IPS-NIHi7 (cell line): ENCODE measurements around the gene ADD2.
A peak's percentile ranks its signal among the peaks of the same experiment; 100 is the strongest.
"Not testable (repeated sequence)": the region's sequence is repeated elsewhere in the genome, so short reads cannot be mapped to it uniquely, and the experiment has no call there.

Experiments
- DNase-seq: peaks from one replicate; pipeline ENCODE4 v3.0.0; 2012; ENCODE audit warnings: mixed read lengths; ENCODE audit errors: extremely low spot score

The ADD2 gene

DNA sequence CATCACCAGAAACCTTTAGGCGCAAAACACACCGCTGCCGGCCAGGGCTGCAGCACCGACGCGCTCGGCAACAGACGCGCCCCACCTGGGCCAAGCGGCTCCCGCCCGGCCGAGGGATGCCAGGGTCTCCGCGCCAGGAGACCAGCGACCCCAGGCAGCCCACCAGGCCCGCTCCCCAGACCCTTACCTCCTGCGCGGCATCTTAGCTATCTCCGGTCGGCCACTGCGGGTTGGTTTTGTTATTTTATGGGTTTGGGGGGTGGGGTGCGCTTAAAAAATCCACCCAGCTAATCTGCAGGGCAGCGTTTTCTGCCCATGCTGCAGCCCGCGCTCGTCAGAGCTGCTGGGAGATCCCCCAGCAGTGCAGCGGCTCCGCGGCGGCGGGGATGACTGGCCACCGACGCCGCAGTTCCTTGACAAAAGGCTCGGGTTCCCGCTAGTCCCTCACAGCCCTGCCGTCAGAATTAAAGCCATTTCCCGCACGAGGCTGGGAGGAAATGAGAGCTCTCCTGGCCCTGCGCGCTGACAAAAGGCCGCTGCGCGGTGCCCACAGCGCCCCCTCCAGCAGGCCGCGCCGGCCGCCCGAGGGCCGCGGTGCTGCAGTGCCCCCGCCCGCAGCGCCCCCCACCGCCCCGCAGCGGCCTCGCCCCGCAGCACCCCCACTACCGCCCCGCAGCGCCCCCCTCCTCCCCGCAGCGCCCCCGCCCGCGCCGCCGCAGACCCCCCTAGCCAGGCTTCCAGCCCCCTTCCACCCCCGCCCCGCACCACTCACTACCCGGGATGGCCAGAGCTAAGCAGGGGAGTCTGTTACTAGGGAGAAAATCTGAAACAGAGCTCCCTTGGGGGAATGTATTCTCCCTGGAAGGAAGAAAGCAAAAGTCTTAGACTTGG is at the start of gene ADD2:
Gene ADD2 (minus strand): TSS at position 502 of the 891 bp plus-strand sequence. CDS start 61,792 bp downstream, outside the sequence.
- DNase-seq: peak; percentile 86

DNA sequence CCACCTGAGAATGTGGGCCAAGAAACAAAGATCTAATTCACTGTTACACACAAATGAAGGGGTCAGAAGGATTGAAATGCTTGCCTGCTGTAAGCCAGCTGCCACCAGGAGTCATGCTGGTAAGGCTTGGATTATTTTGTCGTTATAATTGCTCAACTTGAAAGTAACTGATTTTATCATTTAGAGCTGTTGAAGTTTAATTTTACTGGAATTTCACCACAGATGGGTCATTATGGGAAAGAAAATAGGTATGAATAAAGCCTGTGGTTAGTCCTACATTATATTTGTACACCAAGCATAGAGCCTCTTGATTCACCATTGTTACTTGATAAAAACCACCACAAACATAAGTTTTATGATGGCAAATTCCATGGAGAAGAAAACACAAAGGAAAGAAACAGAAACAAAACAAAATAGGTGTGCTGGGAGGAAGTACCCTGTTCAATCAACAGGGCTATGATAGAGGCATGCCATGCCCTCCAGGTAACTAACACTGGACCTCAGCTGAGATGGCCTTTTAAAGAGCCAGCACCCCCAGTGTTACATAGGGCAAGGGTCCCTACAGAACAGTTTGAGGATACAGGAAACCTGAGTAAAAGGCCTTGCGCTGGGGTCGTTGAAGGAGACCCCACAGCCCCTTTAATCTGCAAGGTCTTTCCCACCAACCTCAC is 49.4 kb upstream of the ADD2 start:
- DNase-seq: no peak

- DNase-seq: no peak
Observed at GRCh38 chr2:70816726-70817125, 48.7 kb upstream of the ADD2 start.

DNA sequence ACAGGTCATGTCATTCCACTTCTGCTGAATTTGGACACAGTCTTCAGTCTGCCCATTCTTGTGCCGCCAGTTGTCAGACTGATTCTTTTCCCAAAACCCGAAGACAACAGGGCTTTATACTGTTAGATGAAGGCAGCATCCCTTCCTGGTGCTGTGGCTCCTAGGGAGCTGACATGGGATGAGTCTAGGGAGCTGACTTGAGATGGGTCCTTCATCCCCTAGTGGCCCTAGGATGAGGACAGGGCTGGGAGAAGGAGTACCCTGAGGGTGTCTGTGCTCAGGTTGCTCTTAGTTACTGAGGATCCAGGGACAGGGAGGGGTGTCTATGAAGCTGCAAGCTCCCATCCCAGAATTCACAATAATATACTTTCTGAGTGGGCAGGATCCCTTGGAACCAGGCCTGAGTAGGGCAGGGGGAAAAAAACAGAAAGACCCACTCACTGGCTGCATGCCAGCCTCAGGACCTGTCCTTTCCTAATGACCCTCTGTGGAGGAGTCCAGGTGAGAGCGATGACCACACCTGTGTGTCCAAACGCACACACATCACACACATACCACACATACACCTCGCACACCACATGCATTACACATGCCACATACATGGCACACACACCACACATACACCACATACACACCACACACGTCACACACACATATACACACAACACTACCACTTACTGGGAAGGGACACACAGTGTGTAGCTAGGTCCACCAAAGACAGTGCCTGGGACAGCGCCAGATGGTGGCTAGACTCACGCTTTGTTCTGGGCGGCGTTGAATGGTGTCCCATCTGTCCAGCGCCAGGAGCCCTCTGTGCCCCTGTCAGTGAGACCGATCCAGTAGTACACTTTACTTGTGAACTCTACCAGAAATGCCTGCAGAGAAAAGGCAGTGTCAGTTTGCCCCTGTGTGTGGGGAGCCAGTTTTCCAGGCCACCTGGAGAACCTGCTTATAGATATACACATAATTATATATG is 41.3 kb upstream of the ADD2 start:
- no peak for DNase-seq

- DNase-seq: no peak
Observed at GRCh38 chr2:70807828-70808118, 39.8 kb upstream of the ADD2 start.

DNA sequence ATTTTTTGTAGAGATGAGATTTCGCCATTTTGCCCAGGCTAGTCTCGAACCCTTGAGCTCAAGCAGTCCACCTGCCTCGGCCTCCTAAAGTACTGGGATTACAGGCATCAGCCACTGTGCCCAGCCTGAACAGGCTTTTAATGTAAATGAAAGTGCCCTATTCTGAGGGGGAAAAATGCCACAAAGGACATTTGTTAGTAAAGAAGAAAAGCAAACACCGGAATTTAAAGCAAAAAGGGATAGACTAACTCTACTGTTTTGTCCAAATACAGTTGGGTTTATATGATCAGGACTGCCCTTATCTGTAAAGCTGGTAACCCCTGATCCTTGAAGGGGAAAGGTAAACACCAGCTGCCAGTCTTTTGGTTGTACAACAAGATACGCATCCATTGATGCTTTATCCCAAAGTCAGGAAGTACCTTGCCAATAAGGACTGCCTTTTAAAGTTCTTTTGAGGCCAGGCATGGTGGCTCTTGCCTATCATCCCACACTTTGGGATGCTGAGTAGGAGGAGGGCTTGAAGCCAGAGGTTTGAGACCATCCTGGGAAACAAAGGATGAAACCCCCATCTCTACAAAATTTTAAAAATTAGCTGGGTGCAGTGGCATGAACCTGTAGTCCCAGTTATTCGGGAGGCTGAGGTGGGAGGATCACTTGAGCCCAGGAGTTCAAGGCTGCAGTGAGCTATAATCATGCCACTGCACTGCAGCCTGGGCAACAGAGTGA is 39.3 kb upstream of the ADD2 start:
- no peak for DNase-seq

DNA sequence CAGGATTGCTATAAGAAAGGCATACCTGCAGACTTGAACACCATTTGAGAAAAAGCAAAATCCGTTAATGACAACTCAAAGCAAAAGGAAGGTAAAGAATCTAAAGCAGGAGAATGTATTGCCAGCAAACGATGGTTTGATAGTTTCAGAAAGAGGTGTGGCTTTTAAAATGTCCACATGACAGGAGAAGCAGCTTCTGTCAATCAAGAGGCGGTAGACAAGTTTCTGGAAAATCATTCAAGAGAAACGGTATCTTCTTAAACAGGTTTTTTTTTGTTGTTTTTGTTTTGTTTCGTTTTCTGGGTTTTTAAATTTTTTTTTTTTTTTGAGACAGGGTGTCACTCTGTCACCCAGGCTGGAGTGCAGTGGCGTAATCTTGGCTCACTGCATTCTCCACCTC is 38.6 kb upstream of the ADD2 start:
- no peak for DNase-seq

DNA sequence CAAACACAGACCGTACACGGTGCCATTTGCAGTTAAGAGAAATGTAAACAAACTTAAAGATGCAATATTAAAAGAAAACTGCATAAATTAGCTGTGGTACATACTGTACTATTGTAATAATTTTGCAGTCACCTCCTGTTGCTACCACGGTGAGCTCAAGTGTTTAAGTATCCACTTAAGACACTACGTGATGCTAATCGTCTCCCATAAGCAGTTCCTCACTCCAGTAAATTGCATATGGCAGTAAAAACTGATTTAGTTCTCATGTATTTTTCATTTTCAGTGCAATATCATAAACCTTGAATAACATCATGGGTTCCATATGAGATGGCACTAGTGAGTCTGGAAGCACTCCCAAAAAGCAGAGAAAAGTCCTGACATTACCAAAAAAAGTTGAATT is 38.0 kb upstream of the ADD2 start:
- no peak for DNase-seq

DNA sequence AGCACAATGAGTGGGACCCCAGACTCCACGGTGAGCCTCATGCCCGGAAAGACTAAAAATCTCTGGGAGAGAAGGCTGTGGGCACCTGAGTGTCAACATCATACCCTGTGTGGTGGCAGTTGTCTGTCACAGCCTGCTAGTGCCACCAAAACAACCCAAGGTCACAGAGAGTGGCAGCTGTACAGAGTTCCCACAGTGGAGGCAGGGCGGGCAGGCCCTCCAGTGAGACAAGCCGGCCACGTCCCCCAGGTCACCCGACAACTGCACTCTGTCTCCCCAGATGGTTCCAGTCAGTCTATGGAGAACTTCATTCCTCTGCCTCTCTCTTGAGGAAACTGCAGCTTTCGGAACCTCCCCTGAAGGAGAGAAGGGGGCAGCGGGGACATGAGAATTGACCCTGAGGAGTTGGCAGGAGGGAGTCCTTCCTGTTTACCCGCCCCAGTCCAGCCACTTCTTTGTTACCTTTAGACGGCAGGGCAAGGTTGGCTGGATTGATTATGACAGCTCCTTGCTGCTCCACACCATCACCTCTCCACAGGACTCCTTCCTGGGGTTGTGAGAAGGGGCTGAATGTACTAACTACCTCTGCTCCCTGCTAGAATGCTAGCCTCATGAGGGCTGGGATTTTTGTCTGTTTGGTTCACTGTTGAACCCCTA is 33.7 kb upstream of the ADD2 start:
- no peak for DNase-seq

GRCh38 chr2:70799706-70800105 is 31.7 kb upstream of the ADD2 start:
- DNase-seq: no peak

DNA sequence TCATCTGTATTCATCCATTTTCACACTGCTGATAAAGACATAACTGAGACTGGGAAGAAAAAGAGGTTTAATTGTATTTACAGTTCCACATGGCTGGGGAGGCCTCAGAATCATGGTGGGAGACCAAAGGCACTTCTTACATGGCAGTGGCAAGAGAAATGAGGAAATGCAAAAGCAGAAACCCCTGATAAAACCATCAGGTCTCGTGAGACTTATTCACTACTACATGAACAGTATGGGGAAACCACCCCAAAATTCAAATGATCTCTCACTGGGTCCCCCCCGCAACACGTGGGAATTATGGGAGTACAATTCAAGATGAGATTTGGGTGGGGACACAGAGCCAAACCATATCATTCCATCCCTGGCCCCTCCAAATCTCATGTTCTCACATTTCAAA is 30.0 kb upstream of the ADD2 start:
- DNase-seq: not testable (repeated sequence)

DNA sequence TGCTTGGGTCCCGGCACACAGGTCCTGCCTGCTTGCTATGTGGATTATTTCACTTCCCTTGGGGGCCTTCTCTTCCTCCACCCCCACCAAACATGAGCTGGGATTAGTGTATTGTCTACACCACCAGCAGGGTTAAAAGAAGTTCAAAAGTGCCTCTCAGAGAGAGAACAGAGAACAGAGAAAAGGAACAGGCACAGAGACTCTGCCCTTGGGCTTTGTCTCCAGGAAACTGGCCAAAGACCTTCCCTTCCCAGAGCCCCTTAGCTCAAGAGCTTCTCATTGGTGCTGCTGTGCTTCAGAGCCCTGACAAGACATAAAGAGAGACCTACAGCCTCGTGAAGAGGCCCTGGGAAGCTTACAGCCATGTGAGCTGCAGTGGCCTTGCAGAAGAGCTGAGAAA is 29.5 kb upstream of the ADD2 start:
- DNase-seq: no peak

DNA sequence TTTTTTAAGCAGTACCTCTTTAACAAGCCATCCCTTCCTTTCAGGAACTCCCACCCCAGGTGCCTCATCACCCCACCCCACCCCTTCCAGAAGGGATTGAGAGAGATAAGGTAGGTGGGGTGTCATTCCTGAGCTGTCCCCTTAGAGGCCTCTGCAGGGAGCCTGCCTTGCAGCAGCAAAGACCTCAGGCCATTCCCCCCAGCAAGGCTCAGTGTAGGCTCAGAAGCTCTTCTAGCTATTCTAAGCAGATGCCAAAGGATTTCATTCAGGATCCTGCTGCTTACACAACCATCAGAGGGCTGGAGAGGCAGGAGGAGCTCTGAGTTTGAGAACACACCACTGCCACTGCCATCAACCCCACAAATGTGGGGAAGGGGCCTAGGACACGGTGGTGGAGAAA is 28.3 kb upstream of the ADD2 start:
- peak; percentile 35 for DNase-seq

GRCh38 chr2:70795164-70795995 is 27.4 kb upstream of the ADD2 start:
- DNase-seq: no peak

- no peak for DNase-seq
Observed at GRCh38 chr2:70793450-70793849, 25.4 kb upstream of the ADD2 start.

DNA sequence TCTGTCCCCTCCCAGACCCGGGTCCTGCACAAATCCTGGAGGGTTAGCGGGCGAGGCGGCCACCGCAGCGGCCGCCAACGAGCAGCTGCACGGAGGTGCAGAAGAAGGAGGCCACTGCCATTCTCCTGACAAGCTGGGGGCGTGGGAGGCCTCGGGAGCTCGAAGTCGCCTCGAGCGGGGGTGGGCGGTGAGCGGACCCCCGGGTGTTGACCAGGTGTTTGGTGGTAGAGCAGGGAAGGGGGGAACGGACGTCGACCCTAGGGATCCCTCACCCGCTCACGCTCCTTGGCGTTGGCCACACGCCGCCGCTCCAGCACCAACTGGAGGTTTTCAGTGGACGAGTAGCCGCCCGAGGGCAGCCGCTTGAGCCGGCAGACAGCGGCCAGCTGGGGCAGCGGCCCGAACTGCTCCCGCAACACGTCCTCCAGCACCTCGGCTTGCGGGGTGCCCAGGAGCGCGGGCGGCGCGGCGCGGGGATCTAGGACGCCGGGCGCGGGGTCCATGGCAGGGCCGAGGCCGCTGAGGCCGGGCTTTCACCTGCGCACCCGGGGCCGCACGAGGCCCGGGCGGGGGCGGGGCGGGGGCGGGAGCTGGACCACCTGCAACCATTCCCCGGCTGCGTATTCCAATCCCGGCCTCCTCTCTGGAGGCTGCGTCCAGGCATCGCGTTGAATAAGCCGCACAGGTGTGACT is 22.3 kb upstream of the ADD2 start, which contains the start of gene FIGLA:
Gene FIGLA (minus strand): TSS at position 508 of the 693 bp plus-strand sequence. CDS start 5 bp downstream, at position 503.
- DNase-seq: peak; percentile 59

DNA sequence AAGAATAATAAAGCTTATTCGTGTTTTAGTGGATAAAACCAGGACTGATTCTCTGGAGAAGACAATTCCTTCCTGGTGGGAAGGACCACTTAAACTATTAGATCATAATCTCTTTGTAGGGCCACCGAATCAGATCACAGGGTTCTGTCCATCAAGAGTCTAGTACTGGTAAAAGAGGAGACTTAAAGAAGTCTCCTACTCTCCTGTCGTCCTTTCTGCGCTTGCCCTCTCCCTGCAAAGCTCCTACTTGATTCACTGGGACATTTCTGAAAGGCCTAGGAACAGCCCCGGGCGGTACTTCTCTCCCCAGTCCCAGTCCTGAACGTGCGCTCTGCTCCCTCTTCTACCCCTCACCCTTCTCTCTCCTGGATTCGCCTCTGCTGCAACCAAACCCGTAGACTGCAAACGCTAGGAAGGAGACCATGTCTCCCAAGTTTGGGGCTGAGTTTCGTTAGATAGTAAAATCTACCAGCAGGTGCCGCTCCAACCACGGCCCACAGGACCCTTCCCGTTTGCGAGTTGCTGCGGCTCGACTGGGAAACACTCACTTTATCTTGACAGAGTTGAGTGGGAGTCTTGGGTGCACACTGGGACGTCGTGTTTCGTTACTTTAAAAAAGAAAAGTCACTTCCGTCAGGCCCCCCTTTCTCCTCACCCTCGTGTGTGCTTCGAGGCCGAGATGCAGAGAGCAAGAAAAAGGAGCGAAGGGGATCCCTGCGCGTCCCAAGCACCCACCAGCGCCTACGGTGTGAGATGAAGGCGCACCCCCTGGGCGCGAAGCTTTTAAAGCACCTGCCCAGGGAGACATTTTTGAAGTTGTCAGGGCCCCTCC is 21.5 kb upstream of the ADD2 start:
- DNase-seq: peak; percentile 82

GRCh38 chr2:70785137-70785911 is 17.3 kb upstream of the ADD2 start:
- DNase-seq: peak; percentile 63
